IPS-NIHi11 (cell line): ENCODE data around the gene GNG10.
"Not testable (repeated sequence)": the region's sequence is repeated elsewhere in the genome, so short reads cannot be mapped to it uniquely, and the experiment has no call there.

ENCODE experiments used
- DNase-seq: peaks from one replicate; pipeline ENCODE4 v3.0.0; 2012; ENCODE audit warnings: mixed read lengths, low spot score

Gene GNG10

GRCh38 chr9:111657051-111657450 is 4.4 kb upstream of the GNG10 start:
- no peak for DNase-seq

GRCh38 chr9:111658943-111659342 is 2.5 kb upstream of the GNG10 start:
- no peak for DNase-seq

- DNase-seq = no peak
These were observed 1.7 kb upstream of the GNG10 start for GRCh38 chr9:111659691-111660090.

DNA sequence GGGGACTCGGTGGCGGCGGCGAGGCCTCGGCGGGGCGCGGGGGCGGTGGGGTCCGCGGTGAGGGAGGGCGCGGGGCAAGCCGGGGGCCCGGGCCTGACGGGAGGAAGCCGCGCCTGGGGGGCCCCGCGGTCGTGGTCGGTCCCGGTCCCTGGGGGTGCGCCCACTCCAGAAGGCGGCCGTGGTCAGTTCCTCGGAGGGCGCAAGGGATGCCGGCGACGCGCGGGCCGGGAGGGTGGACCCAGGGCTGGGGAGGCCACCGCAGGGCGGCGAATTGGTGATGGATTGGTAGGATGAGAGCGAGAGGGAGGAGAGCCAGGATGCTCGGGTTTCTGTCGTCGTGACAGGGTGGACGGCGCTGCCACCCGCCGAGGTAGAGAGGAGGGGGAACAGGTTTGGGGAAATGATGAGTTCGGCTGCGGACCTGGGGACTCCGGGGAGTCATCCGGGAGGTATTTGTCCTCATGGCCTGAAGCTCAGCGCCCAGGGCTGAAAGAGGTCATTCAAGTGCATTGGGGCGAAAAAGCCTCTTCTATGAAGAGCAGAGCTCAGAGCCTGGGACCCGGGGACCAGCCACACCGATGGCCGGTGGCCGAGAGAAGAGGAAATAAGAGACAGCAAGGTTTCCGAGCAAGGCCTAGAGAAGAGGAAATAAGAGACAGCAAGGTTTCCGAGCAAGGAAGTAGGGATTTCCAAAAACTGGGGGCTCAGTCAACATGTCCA is 557 bp downstream of the GNG10 start:
- DNase-seq = peak; percentile 62

DNA sequence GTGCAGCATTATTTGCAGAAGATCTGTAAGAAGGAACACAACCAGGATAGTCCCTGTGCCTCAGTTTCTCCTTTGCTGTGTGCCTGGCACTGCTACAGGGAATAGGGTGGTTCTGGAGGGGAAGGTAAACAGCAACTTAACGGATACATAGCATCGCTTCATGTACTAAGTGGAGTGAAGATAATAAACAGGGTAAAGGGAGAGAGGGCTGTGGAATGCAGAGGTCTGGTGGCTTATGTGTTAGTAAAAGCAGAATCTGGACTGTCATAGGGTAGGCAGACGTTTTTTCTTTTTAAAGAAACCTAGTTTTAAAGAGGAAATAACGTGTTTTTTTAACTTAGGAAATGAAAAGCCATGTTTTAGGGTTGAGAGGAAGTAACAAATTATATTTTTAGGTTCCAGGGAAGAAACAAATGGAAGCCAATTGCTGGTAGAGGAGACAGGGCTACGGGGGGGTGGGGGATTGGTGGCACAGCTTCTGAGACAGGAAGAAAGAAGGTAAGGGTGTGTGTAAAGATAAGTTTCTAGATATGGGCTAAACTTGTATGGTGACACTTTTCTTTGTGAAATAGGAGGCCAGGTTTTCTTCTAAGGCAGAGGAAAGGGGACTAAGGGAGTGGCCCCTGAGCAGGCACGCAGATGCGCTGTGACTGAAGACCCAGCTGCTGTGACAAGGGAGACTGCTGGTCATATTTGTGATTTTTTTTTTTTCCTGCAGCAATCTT is 1.3 kb downstream of the GNG10 start:
- DNase-seq = no peak

- peak; percentile 79 for DNase-seq
These were observed 2.0 kb downstream of the GNG10 start for GRCh38 chr9:111663301-111663823.

DNA sequence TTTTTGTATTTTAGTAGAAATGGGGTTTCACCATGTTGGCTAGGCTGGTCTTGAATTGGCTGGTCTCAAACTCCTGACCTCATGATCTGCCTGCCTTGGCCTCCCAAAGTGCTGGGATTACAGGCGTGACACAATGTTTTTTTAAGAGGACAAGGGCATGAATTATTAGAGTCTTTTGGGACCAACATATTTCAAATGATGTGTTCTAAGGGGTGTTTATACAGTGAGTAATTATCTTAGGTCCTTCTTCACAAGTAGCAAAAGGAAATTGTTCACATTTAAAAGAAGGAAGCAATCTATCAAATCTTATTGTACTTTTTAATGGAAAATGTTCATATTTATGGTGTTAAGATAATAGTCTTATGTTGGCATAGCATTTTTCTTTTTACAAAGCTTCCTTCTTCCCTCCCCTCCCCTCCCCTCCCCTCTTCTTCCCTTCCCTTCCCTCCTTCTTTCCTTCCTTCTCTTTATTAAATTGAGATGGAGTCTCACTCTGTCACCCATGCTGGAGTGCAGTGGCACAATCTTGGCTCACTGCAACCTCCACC is 6.7 kb downstream of the GNG10 start:
- no peak for DNase-seq

GRCh38 chr9:111668601-111669000 is 7.2 kb downstream of the GNG10 start:
- not testable (repeated sequence) for DNase-seq

DNA sequence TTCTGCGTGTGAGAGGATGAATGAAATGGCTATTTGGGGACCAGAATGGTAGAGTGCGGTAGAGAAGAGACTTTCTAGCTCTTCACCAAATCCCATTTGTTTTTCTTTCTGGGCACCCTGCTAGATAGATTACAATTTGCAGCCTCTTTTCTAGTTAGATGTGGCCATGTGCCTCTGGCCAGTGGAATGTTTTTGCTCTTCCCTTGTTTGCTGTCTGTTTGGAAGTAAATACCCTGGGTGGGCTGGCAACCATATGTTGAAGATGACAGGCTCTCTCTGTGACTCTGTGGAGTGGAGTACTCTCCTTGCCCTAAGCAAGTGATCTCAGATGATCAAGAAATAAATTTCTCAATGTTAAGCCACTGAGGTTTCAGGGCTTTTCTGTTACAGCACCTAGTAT is 12.9 kb downstream of the GNG10 start:
- DNase-seq = no peak

- no peak for DNase-seq
These were observed 14.7 kb downstream of the GNG10 start for GRCh38 chr9:111676116-111676515.

DNA sequence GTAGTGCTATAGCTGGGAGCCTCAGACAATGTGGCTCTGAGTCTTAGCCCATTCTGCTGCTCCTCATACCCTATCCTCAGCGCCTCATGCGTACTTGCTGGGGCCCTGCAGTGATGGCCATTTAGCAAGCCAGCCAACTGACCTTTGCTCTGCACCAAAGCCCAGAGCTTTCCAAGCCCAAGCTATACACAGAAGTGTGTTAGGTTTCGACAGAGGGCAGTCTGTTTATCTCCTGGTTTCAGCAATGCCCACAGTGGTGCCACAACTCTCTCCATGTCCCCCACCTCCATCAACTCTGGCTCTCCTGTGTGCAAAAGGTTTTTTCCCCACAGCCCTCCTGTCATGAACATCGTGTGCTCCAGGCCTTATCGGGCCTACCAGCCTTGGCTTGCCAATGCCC is 16.9 kb downstream of the GNG10 start:
- DNase-seq = no peak

DNA sequence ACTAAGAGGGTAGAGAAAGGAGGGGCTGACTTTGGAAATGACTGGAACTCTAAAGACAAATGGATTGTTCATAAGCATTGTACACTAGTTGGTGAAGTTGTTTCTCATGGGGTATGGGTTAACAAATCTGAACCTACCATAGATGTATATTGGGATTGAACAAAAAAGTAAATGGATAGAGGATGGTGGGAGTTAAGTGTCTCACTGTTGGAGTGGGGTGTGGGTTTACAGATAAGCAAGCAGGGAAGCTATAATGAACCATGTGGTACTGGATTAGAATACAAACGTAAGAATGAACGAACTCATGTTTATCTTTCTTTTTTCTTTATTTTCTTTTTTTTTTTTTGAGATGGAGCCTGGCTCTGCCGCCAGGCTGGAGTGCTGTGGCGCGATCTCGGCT is 17.8 kb downstream of the GNG10 start:
- DNase-seq = no peak

- DNase-seq = no peak
These were observed 22.0 kb downstream of the GNG10 start for GRCh38 chr9:111683392-111683791.

DNA sequence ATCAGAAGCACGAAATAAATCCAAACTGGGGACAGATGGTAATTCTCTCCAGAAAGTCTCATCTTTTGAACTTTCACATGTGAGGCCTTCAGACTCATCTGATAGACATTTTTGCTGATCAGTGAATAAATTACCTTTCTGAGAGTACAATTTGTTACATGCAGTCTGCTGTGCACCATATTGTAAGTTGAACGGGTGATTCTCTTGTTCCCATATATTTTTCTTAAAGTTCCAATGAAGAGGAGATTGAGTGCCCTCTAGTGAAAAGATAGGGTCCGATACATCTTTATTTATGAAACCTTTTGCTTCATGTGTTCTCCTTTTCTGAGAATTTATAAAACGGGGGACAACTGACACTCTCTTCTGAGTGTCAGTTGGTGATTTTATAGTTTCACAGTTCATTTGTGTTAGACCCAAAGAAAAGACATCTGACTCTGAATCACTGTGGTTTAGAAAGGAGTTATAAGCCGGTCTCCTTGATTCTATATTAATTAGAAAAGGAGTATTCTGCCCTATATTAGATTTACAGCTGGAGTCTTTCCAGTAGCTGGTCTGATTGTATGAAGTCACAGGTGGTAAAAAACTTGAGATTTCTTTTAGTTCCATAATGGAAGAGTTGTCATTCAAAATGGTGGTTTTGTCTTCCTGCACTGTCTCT is 30.4 kb downstream of the GNG10 start:
- peak; percentile 14 for DNase-seq

DNA sequence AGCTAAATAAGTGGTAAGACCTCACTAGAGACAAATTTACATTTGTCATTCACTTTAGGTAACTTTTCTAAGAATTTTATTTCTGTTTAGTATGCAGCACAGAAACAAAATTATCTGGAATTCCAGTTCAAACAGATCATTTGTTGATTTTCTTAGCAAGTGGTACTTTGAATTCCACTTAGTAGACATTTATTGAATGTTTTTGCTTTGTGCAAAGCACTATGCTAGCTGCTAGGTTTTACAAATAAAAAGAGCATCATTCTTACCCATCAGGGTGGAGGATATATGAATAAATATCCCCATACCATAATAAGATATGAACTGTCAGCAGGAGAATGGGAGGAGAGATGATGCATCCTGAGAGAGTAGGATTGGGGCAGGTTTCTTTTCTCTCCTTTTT is 35.4 kb downstream of the GNG10 start:
- no peak for DNase-seq

- DNase-seq = no peak
These were observed 39.4 kb downstream of the GNG10 start for GRCh38 chr9:111700776-111701175.

DNA sequence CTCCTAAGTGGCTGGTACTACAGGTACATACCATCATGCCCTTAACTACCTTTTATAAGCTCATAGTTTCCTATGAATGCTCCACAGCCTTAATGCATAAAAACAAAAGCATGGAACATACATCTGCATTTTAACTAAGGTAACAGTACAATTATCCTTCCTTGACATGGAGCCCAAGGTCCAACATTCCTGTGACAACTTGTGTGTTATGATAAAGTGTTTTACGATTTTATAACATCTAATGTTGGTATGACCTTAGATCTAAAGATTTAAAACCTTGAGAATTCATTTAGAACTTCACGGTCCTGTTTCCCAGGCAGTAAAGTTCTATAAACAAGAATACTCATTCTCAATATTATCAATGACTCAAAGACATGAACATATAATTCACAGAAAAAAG is 43.1 kb downstream of the GNG10 start:
- DNase-seq = no peak

DNA sequence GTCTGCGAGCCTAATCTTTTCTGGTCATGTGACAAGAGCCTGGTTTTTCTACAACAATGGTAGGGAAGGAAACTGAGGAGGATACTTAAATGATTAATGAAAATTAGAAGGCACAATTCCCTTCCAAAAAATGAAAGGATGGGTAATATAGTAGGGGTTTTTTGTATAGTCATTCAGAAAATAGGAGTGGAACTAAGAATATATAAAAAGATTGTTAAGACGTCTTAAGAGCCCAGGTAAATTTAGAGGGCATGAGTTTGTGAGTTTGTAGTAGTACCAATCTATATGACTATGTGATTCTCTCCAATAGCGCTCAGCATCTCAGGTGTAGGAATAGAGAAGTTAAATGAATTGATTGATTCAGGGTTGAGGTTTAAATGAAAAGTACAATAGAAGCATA is 50.1 kb downstream of the GNG10 start:
- no peak for DNase-seq

DNA sequence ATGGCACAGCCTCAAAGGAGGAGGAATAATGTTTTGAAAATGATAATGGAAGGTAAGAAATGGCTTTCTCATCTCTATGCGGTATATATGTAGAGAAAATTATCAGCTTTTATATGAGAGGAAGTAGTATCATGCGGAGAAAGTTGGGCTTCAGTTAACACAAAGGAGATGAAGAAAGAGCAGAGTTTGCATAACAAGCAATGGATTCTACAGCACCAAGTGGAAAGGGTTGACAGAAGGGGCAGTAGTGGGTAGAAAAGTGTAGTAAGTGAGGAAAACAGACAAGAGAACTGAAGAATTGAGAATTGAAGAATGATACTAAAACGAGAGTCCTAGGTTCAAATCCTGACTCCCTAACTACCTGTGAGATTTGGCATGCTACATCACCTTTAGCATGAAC is 51.0 kb downstream of the GNG10 start:
- DNase-seq = peak; percentile 5

DNA sequence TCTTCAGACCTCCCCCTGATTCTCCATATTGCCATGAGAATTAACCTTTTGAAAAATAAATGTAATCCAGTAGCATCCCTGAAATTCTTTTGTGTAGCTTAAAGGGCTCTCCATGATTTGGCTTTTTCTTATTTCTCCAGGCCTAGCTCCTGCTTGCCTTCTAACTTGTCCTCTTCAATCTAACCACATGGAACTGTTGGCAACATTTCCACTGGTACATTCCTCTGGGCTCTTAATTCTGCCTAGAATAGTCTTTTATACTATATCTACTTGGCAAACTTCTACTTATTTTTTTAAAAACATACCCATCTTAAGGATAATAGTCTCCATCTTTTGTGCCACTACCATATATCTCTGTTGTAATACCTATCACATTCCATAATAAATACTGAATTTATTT is 54.1 kb downstream of the GNG10 start:
- no peak for DNase-seq

DNA sequence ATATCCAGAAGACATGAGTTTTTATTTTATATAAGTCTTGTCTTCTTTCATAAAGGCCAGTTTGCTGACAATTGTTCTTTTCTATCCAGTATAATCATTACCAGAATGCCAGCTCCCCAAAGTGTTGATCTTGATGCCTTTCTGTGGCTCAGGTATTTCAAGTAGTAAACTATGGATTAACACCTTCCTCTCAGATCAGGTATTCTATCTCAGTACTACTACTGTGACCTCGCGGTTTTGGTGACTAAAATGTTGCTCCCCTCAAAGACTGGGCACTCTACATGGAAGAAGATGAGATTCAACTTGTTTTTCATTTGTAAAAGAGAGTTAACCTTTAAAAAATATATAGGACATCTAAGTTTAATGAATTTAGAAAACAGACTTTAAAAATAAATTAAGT is 58.1 kb downstream of the GNG10 start:
- no peak for DNase-seq
